HEK293 (cell line): Measurements from ENCODE around the gene BOLL.

Experiments
- CTCF ChIA-PET: fragments of 350-600 bp; formaldehyde crosslinking; extraction: SDS; loops from one replicate; lab custom pipeline; 2021; ENCODE audit warnings: antibody characterized with exemption; lab: Yijun Ruan, JAX
- POLR2A ChIA-PET: fragments of 300-600 bp; formaldehyde crosslinking; extraction: SDS; loops from one replicate; lab custom pipeline; 2020; ENCODE audit warnings: antibody characterized with exemption, inconsistent platforms; lab: Yijun Ruan, JAX
- H3K27ac ChIP-seq: fragments of 200-500 bp; sonication (Bioruptor generic); 2 replicates; pipeline ENCODE4 v1.5.1; 2014; ENCODE audit warnings: low read depth, low read length, control low read depth, inconsistent platforms; ENCODE audit errors: extremely low read depth
- H3K36me3 ChIP-seq, 2 experiments: fragments of 200-500 bp in 1 of 2; sonication (Bioruptor generic) in 1 of 2; 1 replicate in 1 of 2; 2 replicates in 1 of 2; pipeline ENCODE4 v1.5.1; 2014 to 2017; ENCODE audit warnings: inconsistent platforms in 2 of 2, low read length in 2 of 2; ENCODE audit not compliant: control insufficient read depth in 2 of 2, insufficient read depth in 1 of 2
- H3K4me1 ChIP-seq: fragments of 200-500 bp; sonication (Bioruptor generic); 2 replicates; pipeline ENCODE4 v1.5.1; 2014; ENCODE audit warnings: mild to moderate bottlenecking, low read length, inconsistent platforms; ENCODE audit not compliant: control insufficient read depth, insufficient read depth
- H3K4me3 ChIP-seq: 2 replicates; pipeline ENCODE4 v1.5.1; 2011; ENCODE audit warnings: low read depth, mild to moderate bottlenecking, control low read depth, low read length, moderate library complexity
- H3K9me3 ChIP-seq: fragments of 200-500 bp; sonication (Bioruptor generic); 2 replicates; pipeline ENCODE4 v1.5.1; 2014; ENCODE audit warnings: low read depth, low read length, inconsistent platforms; ENCODE audit not compliant: control insufficient read depth, insufficient read depth
- CTCF ChIP-seq: fragments of 450-650 bp; formaldehyde crosslinking; IDR thresholded peaks from 2 replicates; pipeline ENCODE4 v1.5.1; 2016; ENCODE audit warnings: missing biosample characterization, missing genetic modification characterization
- GLIS2 ChIP-seq: fragments of 450-650 bp; formaldehyde crosslinking; IDR thresholded peaks from 2 replicates; pipeline ENCODE4 v1.5.1; 2016; ENCODE audit warnings: missing biosample characterization, missing genetic modification characterization
- KLF9 ChIP-seq: fragments of 450-650 bp; formaldehyde crosslinking; IDR thresholded peaks from 2 replicates; pipeline ENCODE4 v1.5.1; 2016; ENCODE audit warnings: missing biosample characterization, missing genetic modification characterization, low read depth
- PRDM10 ChIP-seq: fragments of 450-650 bp; formaldehyde crosslinking; IDR thresholded peaks from 2 replicates; pipeline ENCODE4 v1.5.1; 2016; ENCODE audit warnings: missing biosample characterization, missing genetic modification characterization
- SCRT2 ChIP-seq: fragments of 450-650 bp; formaldehyde crosslinking; IDR thresholded peaks from 2 replicates; pipeline ENCODE4 v1.5.1; 2016; ENCODE audit warnings: missing biosample characterization, missing genetic modification characterization
- ZBTB10 ChIP-seq: fragments of 450-650 bp; formaldehyde crosslinking; IDR thresholded peaks from 2 replicates; pipeline ENCODE4 v1.5.1; 2016; ENCODE audit warnings: missing biosample characterization, missing genetic modification characterization
- ZBTB6 ChIP-seq: fragments of 450-650 bp; formaldehyde crosslinking; IDR thresholded peaks from 2 replicates; pipeline ENCODE4 v1.5.1; 2017; ENCODE audit warnings: missing biosample characterization, missing genetic modification characterization
- ZNF133 ChIP-seq: fragments of 450-650 bp; formaldehyde crosslinking; IDR thresholded peaks from 2 replicates; pipeline ENCODE4 v1.5.1; 2016; ENCODE audit warnings: missing biosample characterization, missing genetic modification characterization
- ZNF16 ChIP-seq: fragments of 450-650 bp; formaldehyde crosslinking; IDR thresholded peaks from 2 replicates; pipeline ENCODE4 v1.5.1; 2016; ENCODE audit warnings: low read depth, missing biosample characterization, missing genetic modification characterization
- ZNF366 ChIP-seq: fragments of 450-650 bp; formaldehyde crosslinking; conservative IDR thresholded peaks from 2 replicates; pipeline ENCODE4 v1.5.1; 2016; ENCODE audit warnings: missing biosample characterization, missing genetic modification characterization
- ZNF394 ChIP-seq: fragments of 450-650 bp; formaldehyde crosslinking; IDR thresholded peaks from 2 replicates; pipeline ENCODE4 v1.5.1; 2016; ENCODE audit warnings: missing biosample characterization, missing genetic modification characterization, mild to moderate bottlenecking, moderate library complexity, borderline replicate concordance
- ZNF561 ChIP-seq: fragments of 450-650 bp; IDR thresholded peaks from 2 replicates; pipeline ENCODE4 v1.5.1; 2018; ENCODE audit warnings: missing biosample characterization, missing genetic modification characterization, borderline replicate concordance
- ZNF654 ChIP-seq: fragments of 450-650 bp; formaldehyde crosslinking; IDR thresholded peaks from 2 replicates; pipeline ENCODE4 v1.5.1; 2016; ENCODE audit warnings: low read depth, missing biosample characterization, missing genetic modification characterization
- ZNF843 ChIP-seq: fragments of 450-650 bp; formaldehyde crosslinking; IDR thresholded peaks from 2 replicates; pipeline ENCODE4 v1.5.1; 2016; ENCODE audit warnings: missing biosample characterization, missing genetic modification characterization
- TF ChIP-seq, protein P1 (sequence below): fragments of 450-650 bp; formaldehyde crosslinking; IDR thresholded peaks from 2 replicates; pipeline ENCODE4 v1.5.1; 2016; ENCODE audit warnings: missing biosample characterization, missing genetic modification characterization, low read depth

The BOLL gene

GRCh38 chr2:197804049-197804757 is 19.1 kb upstream of the BOLL start, which contains the start of gene PLCL1 (continued):
- TF ChIP-seq ZNF133 (tag by site-specific recombination) (no peak), PRDM10 (tag by site-specific recombination) (peak; percentile 60), GLIS2 (tag by site-specific recombination) (peak; percentile 51; the same call in 1 of the 2 replicates), ZBTB6 (tag by site-specific recombination) (peak; percentile 38; the same call in 1 of the 2 replicates), ZNF561 (tag by site-specific recombination) (peak; percentile 66; the same call in 1 of the 2 replicates), ZBTB10 (tag by site-specific recombination) (no peak), ZNF366 (tag by site-specific recombination) (0 out of 2 replicates have a peak, but pooled peaks have one; percentile 18), KLF9 (tag by site-specific recombination) (0 out of 2 replicates have a peak, but pooled peaks have one; percentile 14), ZNF394 (tag by site-specific recombination) (no peak), ZNF16 (tag by site-specific recombination) (no peak)
- TF ChIP-seq, protein P1, sequence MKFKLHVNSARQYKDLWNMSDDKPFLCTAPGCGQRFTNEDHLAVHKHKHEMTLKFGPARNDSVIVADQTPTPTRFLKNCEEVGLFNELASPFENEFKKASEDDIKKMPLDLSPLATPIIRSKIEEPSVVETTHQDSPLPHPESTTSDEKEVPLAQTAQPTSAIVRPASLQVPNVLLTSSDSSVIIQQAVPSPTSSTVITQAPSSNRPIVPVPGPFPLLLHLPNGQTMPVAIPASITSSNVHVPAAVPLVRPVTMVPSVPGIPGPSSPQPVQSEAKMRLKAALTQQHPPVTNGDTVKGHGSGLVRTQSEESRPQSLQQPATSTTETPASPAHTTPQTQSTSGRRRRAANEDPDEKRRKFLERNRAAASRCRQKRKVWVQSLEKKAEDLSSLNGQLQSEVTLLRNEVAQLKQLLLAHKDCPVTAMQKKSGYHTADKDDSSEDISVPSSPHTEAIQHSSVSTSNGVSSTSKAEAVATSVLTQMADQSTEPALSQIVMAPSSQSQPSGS (tag by site-specific recombination) = no peak

DNA sequence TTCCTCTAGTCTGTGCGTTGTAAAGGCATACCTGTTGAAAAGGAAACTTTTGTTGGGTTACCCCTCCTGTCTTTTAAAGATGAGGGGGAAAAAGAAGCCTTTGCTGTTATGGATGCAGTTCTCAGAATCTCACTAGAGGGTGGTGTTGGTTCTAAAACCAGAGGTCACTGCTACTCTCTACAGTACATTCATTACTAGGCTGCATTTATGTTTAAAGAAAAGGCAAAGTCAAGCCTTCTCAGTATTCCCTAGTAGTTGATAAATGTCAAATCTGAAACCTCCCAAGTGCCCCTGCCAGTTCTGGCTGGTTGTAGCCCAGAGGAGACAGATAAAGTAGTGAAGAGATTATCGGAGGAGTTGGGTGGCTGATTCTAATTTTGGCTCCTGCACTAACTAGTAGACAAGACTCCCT is 17.9 kb upstream of the BOLL start:
- Histone ChIP-seq H3K9me3 (no peaks in the 10 kb centered on the region), H3K4me3 (no peak overlapping the region), H3K36me3 (no peaks in the 10 kb centered on the region), H3K27ac (no peak overlapping the region), H3K4me1 (no peaks in the 10 kb centered on the region)
- CTCF ChIA-PET = interaction anchor here (0.5 to 1.0 kb wide), 2 partner anchors 487 to 494 kb away, joined by 3 to 4 read pairs; no protein-coding TSS in a partner anchor
- TF ChIP-seq ZNF843 (tag by site-specific recombination) = no peak
- peak; percentile 79 for TF ChIP-seq ZNF654 (tag by site-specific recombination)
- peak; percentile 69 for TF ChIP-seq SCRT2
- peak; percentile 73 for TF ChIP-seq CTCF
- POLR2A ChIA-PET = no interaction called here
